Heart left ventricle (tissue), 16 donors: Measurements from ENCODE around the gene TGFB1I1. TPM values are rescaled to one million over a fixed set of nuclear protein-coding genes. Genes with fewer than 3 reads are reported as not detected.

Source experiments
- ATAC-seq, 4 donors: fragments of 200-7000 bp; cut with Tn5 transposase; one replicate each; pipeline ENCODE4 v1.9.1; 2020 to 2022; ENCODE audit warnings: moderate library complexity in 4 of 4, mild to moderate bottlenecking in 3 of 4, moderate number of reproducible peaks in 1 of 4
- DNase-seq, 5 donors: peaks; one replicate each; pipeline ENCODE4 v3.0.0-alpha.2; 2020
- H3K27ac ChIP-seq, 12 donors: fragments of 200-600 bp; sonication (generic) in 4 of 12; one replicate each; pipeline versions ENCODE4 v1.5.0 to v1.8.0; 2016 to 2022; ENCODE audit warnings: mild to moderate bottlenecking in 2 of 12
- H3K27me3 ChIP-seq, 9 donors: fragments of 200-600 bp; sonication (generic) in 2 of 9; one replicate each; pipeline versions ENCODE4 v1.5.1 to v1.8.0; 2016 to 2022; ENCODE audit warnings: mild to moderate bottlenecking in 3 of 9
- H3K36me3 ChIP-seq, 9 donors: fragments of 200-600 bp; sonication (generic) in 2 of 9; one replicate each; pipeline versions ENCODE4 v1.5.0 to v1.8.0; 2018 to 2022; ENCODE audit warnings: mild to moderate bottlenecking in 2 of 9
- H3K4me1 ChIP-seq, 12 donors: fragments of 200-600 bp; sonication (generic) in 4 of 12; one replicate each; pipeline versions ENCODE4 v1.5.0 to v1.8.0; 2016 to 2022; ENCODE audit warnings: mild to moderate bottlenecking in 3 of 12
- H3K4me3 ChIP-seq, 12 donors: fragments of 200-600 bp; sonication (generic) in 4 of 12; one replicate each; pipeline versions ENCODE4 v1.5.0 to v1.8.0; 2017 to 2022; ENCODE audit warnings: mild to moderate bottlenecking in 9 of 12, moderate library complexity in 4 of 12
- H3K9me3 ChIP-seq, 12 donors: fragments of 200-600 bp; sonication (generic) in 4 of 12; one replicate each; pipeline versions ENCODE4 v1.5.0 to v1.8.0; 2016 to 2022; ENCODE audit warnings: mild to moderate bottlenecking in 1 of 12
- POLR2A ChIP-seq, 2 donors: fragments of 450-650 bp; IDR thresholded peaks; one replicate each; pipeline ENCODE4 v1.6.1; 2017; ENCODE audit warnings: antibody characterized with exemption in 2 of 2, mild to moderate bottlenecking in 2 of 2, moderate library complexity in 2 of 2
- WGBS, 4 donors: extraction: QIAGEN DNeasy Blood & Tissue Kit in 2 of 4; methylation state at CpG; one replicate each; pipeline versions ENCODE4 v1.1.5 to v1.1.7; 2013 to 2018; 5-methylcytosine and 5-hydroxymethylcytosine counted together
- intact Hi-C, 10 donors: fragments of 100-400 bp; cut with DNase I; formaldehyde crosslinking; loops; one replicate each; pipeline versions ENCODE4 v1.11.1 to v1.14.2; 2022
- polyA plus RNA-seq, 2 donors: library from polyadenylated mRNA; stranded (reverse); fragments of 200-250 nt; gene quantifications; one replicate each; pipeline ENCODE4 v1.2.3, GENCODE V29; 2013
- total RNA-seq, 9 donors: library from RNA; depleted of rRNA in 2 of 9; stranded (reverse); fragments of >200 nt in 2 of 9; fragmentation: NEBNext Ultra II Directional in 3 of 9; extraction: Animal tissue kit (Norgen Biotek cat#: 25700) in 3 of 9; gene quantifications; one replicate each; pipeline versions ENCODE4 v1.1.0 to v1.2.4, GENCODE V29; 2016 to 2023
- TF ChIP-seq, protein P1 (sequence below), 12 donors: fragments of 200-600 bp; sonication (generic) in 4 of 12; IDR thresholded peaks; one replicate each; pipeline versions ENCODE4 v1.5.0 to v1.8.0; 2018 to 2022; ENCODE audit warnings: antibody characterized with exemption in 12 of 12, mild to moderate bottlenecking in 5 of 12
- donor health status: ischemic (EF 13 %, LVEDD 7.1; RV severe dilation, severe dysfunction).
- donor health status: healthy with polysubstance abuse.
- donor health status: DM: no; HTN: yes; CAD: no.
- donor health status: DM: no; HTN: no; CAD: no.
- donor health status: ischemic (EF 25% LVEDD 6.9; RV normal size, moderate dysfunction).
- donor health status: ischemic (EF 25% LVEDD 5.7; RV mildly dilated, moderate dysfunction).
- donor health status: healthy.
- donor health status: DM: yes; HTN: yes; CAD: no.
- donor health status: ischemic (EF 35%, LVEDD 5.7; RV mildly dilated, moderate dysfunction).
- donor health status: nonischemic (EF 11% LVEDD 7.7; RV severe dilation, severe dysfunction).
- donor health status: DM: yes; HTN: yes; CAD: no.
- donor health status: PGD.
- donor health status: ischemic (EF 29% LVEDD 5.4; RV normal size, mild dysfunction).
- donor health status: nonischemic (EF 23%, LVEDD 6.1; RV moderate dilation, normal function).

TGFB1I1 gene
- total and polyA plus RNA-seq, 11 donors: 12.9 to 37.7 (median 19.5) TPM

GRCh38 chr16:31508706-31509195 lies 36.8 kb downstream of the TGFB1I1 start:
- TF ChIP-seq, protein P1, sequence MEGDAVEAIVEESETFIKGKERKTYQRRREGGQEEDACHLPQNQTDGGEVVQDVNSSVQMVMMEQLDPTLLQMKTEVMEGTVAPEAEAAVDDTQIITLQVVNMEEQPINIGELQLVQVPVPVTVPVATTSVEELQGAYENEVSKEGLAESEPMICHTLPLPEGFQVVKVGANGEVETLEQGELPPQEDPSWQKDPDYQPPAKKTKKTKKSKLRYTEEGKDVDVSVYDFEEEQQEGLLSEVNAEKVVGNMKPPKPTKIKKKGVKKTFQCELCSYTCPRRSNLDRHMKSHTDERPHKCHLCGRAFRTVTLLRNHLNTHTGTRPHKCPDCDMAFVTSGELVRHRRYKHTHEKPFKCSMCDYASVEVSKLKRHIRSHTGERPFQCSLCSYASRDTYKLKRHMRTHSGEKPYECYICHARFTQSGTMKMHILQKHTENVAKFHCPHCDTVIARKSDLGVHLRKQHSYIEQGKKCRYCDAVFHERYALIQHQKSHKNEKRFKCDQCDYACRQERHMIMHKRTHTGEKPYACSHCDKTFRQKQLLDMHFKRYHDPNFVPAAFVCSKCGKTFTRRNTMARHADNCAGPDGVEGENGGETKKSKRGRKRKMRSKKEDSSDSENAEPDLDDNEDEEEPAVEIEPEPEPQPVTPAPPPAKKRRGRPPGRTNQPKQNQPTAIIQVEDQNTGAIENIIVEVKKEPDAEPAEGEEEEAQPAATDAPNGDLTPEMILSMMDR (IDR thresholded peaks at IDR 0.05): no peak
- TF ChIP-seq POLR2A (IDR thresholded peaks at IDR 0.05): no peak
- peak overlapping the region; percentile 82 to 98 (median 94) for H3K27ac ChIP-seq
- H3K36me3 ChIP-seq: peaks cover 0 to 16% (median 8%) of the 10 kb centered on the region in 9 donors
- ATAC-seq (peak in 2 of 4 donors; percentile 4 to 6), DNase-seq (no peak)
- 10 to 14% (median 12%) methylated on average over 6 of the region's 6 CpGs for WGBS, 4 donors
- intact Hi-C loops: loop anchor here in 6 of 10 donors (1.0 to 10.0 kb wide), 9 partner anchors 36 to 366 kb away; partner anchors contain the start of genes ARMC5 (in 3 of the 6), TGFB1I1 (in 3 of the 6) and ZNF267 (in 2 of the 6)
- peaks cover 4 to 54% (median 45%) of the 10 kb centered on the region in 12 donors for H3K4me1 ChIP-seq
- H3K9me3 ChIP-seq: no peaks in the 10 kb centered on the region
- H3K4me3 ChIP-seq: peak overlapping the region; percentile 73 to 100 (median 86)
- H3K27me3 ChIP-seq: no peaks in the 10 kb centered on the region

- intact Hi-C loops: no loop called here
- Histone ChIP-seq H3K27me3 (no peaks in the 10 kb centered on the region), H3K4me1 (peaks cover 0 to 15% (median 9%) of the 10 kb centered on the region in 12 donors), H3K9me3 (no peaks in the 10 kb centered on the region), H3K27ac (no peak overlapping the region), H3K4me3 (no peak overlapping the region), H3K36me3 (no peaks in the 10 kb centered on the region)
- ATAC-seq (no peak), DNase-seq (no peak)
- no peak for TF ChIP-seq POLR2A (IDR thresholded peaks at IDR 0.05)
- TF ChIP-seq, protein P1 (IDR thresholded peaks at IDR 0.05): no peak
- 66 to 77% (median 73%) methylated on average over 6 of the region's 6 CpGs for WGBS, 4 donors
Measured at GRCh38 chr16:31513126-31513525, 41.2 kb downstream of the TGFB1I1 start.

GRCh38 chr16:31513884-31514283 lies 41.9 kb downstream of the TGFB1I1 start:
- no peak for ATAC-seq
- Histone ChIP-seq H3K27me3 (no peaks in the 10 kb centered on the region), H3K27ac (no peak overlapping the region), H3K36me3 (no peaks in the 10 kb centered on the region), H3K9me3 (no peaks in the 10 kb centered on the region), H3K4me3 (no peak overlapping the region), H3K4me1 (peaks cover 0 to 14% (median 9%) of the 10 kb centered on the region in 12 donors)
- DNase-seq: no peak
- intact Hi-C loops: no loop called here
- no peak for TF ChIP-seq POLR2A (IDR thresholded peaks at IDR 0.05)
- TF ChIP-seq, protein P1 (IDR thresholded peaks at IDR 0.05): no peak

GRCh38 chr16:31517800-31518402 lies 45.9 kb downstream of the TGFB1I1 start:
- ATAC-seq: no peak
- no peak overlapping the region for H3K4me3 ChIP-seq
- no peak overlapping the region for H3K27ac ChIP-seq
- intact Hi-C loops: no loop called here
- H3K9me3 ChIP-seq: no peaks in the 10 kb centered on the region
- no peaks in the 10 kb centered on the region for H3K4me1 ChIP-seq
- TF ChIP-seq POLR2A (IDR thresholded peaks at IDR 0.05): no peak
- TF ChIP-seq, protein P1 (IDR thresholded peaks at IDR 0.05): no peak
- no peaks in the 10 kb centered on the region for H3K27me3 ChIP-seq
- 75 to 81% (median 81%) methylated on average over 4 of the region's 4 CpGs for WGBS, 4 donors
- H3K36me3 ChIP-seq: no peaks in the 10 kb centered on the region
- DNase-seq: no peak
